Stomach smooth muscle (tissue), 2 donors: ENCODE measurements around the gene TINCR.

Source experiments
- H3K27ac ChIP-seq: one replicate; pipeline ENCODE4 v1.7.0; 2013; ENCODE audit warnings: mild to moderate bottlenecking, low read length, inconsistent platforms
- H3K27me3 ChIP-seq, 2 donors: one replicate each; pipeline ENCODE4 v1.7.0; 2013; ENCODE audit warnings: low read length in 2 of 2; ENCODE audit not compliant: insufficient read depth in 2 of 2, control insufficient read depth in 1 of 2
- H3K36me3 ChIP-seq, 2 donors: one replicate each; pipeline ENCODE4 v1.7.0; 2013; ENCODE audit warnings: low read length in 2 of 2; ENCODE audit not compliant: control insufficient read depth in 2 of 2, insufficient read depth in 2 of 2
- H3K4me1 ChIP-seq: one replicate; pipeline ENCODE4 v1.7.0; 2013; ENCODE audit warnings: low read length; ENCODE audit not compliant: control insufficient read depth, insufficient read depth
- H3K4me3 ChIP-seq, 2 donors: one replicate each; pipeline ENCODE4 v1.7.0; 2013; ENCODE audit warnings: low read length in 2 of 2
- H3K9ac ChIP-seq, 2 donors: one replicate each; pipeline ENCODE4 v1.7.0; 2013; ENCODE audit warnings: low read length in 2 of 2, mild to moderate bottlenecking in 1 of 2
- H3K9me3 ChIP-seq, 2 donors: one replicate each; pipeline ENCODE4 v1.7.0; 2013; ENCODE audit warnings: low read length in 2 of 2; ENCODE audit not compliant: control insufficient read depth in 2 of 2
- donor health status: healthy.
- donor health status: Pancreatic carcinoma.

The TINCR gene

GRCh38 chr19:5588441-5588840 is 20.7 kb upstream of the TINCR start:
- Histone ChIP-seq H3K4me1 (peaks cover 17% of the 10 kb centered on the region), H3K9ac (no peak overlapping the region), H3K27ac (no peak overlapping the region), H3K9me3 (no peaks in the 10 kb centered on the region), H3K36me3 (peaks cover 50 to 51% of the 10 kb centered on the region in 2 donors), H3K4me3 (no peak overlapping the region), H3K27me3 (no peaks in the 10 kb centered on the region)

GRCh38 chr19:5587661-5588060 is 19.9 kb upstream of the TINCR start:
- peaks cover 42 to 44% of the 10 kb centered on the region in 2 donors for H3K36me3 ChIP-seq
- no peak overlapping the region for H3K9ac ChIP-seq
- peaks cover 17% of the 10 kb centered on the region for H3K4me1 ChIP-seq
- no peaks in the 10 kb centered on the region for H3K9me3 ChIP-seq
- no peaks in the 10 kb centered on the region for H3K27me3 ChIP-seq
- no peak overlapping the region for H3K27ac ChIP-seq
- no peak overlapping the region for H3K4me3 ChIP-seq

GRCh38 chr19:5587071-5587455 is 19.3 kb upstream of the TINCR start:
- H3K9me3 ChIP-seq, result no peaks in the 10 kb centered on the region
- no peaks in the 10 kb centered on the region for H3K27me3 ChIP-seq
- no peak overlapping the region for H3K27ac ChIP-seq
- H3K4me3 ChIP-seq, result no peak overlapping the region
- no peak overlapping the region for H3K9ac ChIP-seq
- peaks cover 17% of the 10 kb centered on the region for H3K4me1 ChIP-seq
- H3K36me3 ChIP-seq, result peaks cover 40 to 42% of the 10 kb centered on the region in 2 donors

- peaks cover 17% of the 10 kb centered on the region for H3K4me1 ChIP-seq
- H3K9ac ChIP-seq, result no peak overlapping the region
- peak overlapping the region; percentile 75 for H3K27ac ChIP-seq
- no peaks in the 10 kb centered on the region for H3K27me3 ChIP-seq
- H3K4me3 ChIP-seq, result peak overlapping the region in 1 of 2 donors; percentile 47
- no peaks in the 10 kb centered on the region for H3K9me3 ChIP-seq
- H3K36me3 ChIP-seq, result peaks cover 36 to 37% of the 10 kb centered on the region in 2 donors
Observed at GRCh38 chr19:5586300-5587070, 18.7 kb upstream of the TINCR start.

- Histone ChIP-seq H3K4me1 (peaks cover 17% of the 10 kb centered on the region), H3K27ac (peak overlapping the region; percentile 75)
Observed at GRCh38 chr19:5585461-5586299, 17.9 kb upstream of the TINCR start.

GRCh38 chr19:5580161-5580571 is 12.4 kb upstream of the TINCR start:
- Histone ChIP-seq H3K36me3 (peaks cover 3 to 8% of the 10 kb centered on the region in 2 donors), H3K27me3 (no peaks in the 10 kb centered on the region), H3K4me3 (no peak overlapping the region), H3K27ac (no peak overlapping the region), H3K4me1 (peaks cover 9% of the 10 kb centered on the region), H3K9ac (no peak overlapping the region), H3K9me3 (no peaks in the 10 kb centered on the region)

More at GRCh38 chr19:5585461-5586299, 17.9 kb upstream of the TINCR start:
- Histone ChIP-seq H3K27me3 (no peaks in the 10 kb centered on the region), H3K9ac (peak overlapping the region; percentile 42 to 51), H3K9me3 (no peaks in the 10 kb centered on the region), H3K4me3 (peak overlapping the region in 1 of 2 donors; percentile 47), H3K36me3 (peaks cover 31 to 36% of the 10 kb centered on the region in 2 donors)

GRCh38 chr19:5579697-5580096 is 11.9 kb upstream of the TINCR start:
- Histone ChIP-seq H3K27ac (no peak overlapping the region), H3K9ac (no peak overlapping the region), H3K4me1 (peaks cover 7% of the 10 kb centered on the region), H3K4me3 (no peak overlapping the region), H3K36me3 (peaks cover 3 to 8% of the 10 kb centered on the region in 2 donors), H3K27me3 (no peaks in the 10 kb centered on the region), H3K9me3 (no peaks in the 10 kb centered on the region)

- no peak overlapping the region for H3K4me3 ChIP-seq
- no peak overlapping the region for H3K9ac ChIP-seq
- H3K4me1 ChIP-seq, result peaks cover 7% of the 10 kb centered on the region
- no peaks in the 10 kb centered on the region for H3K27me3 ChIP-seq
- no peaks in the 10 kb centered on the region for H3K9me3 ChIP-seq
- no peak overlapping the region for H3K27ac ChIP-seq
- H3K36me3 ChIP-seq, result peaks cover 3 to 8% of the 10 kb centered on the region in 2 donors
Observed at GRCh38 chr19:5579286-5579685, 11.5 kb upstream of the TINCR start.

- no peak overlapping the region for H3K27ac ChIP-seq
- no peaks in the 10 kb centered on the region for H3K27me3 ChIP-seq
- H3K9ac ChIP-seq, result no peak overlapping the region
- H3K36me3 ChIP-seq, result peaks cover 3 to 8% of the 10 kb centered on the region in 2 donors
- H3K9me3 ChIP-seq, result no peaks in the 10 kb centered on the region
- peak overlapping the region in 1 of 2 donors; percentile 52 for H3K4me3 ChIP-seq
- peaks cover 7% of the 10 kb centered on the region for H3K4me1 ChIP-seq
Observed at GRCh38 chr19:5578097-5578846, 10.5 kb upstream of the TINCR start.

GRCh38 chr19:5575590-5575989 is 7.8 kb upstream of the TINCR start:
- no peak overlapping the region for H3K4me3 ChIP-seq
- H3K27me3 ChIP-seq, result no peaks in the 10 kb centered on the region
- H3K36me3 ChIP-seq, result peaks cover 0 to 3% of the 10 kb centered on the region in 2 donors
- H3K4me1 ChIP-seq, result peaks cover 7% of the 10 kb centered on the region
- no peak overlapping the region for H3K9ac ChIP-seq
- H3K9me3 ChIP-seq, result no peaks in the 10 kb centered on the region
- H3K27ac ChIP-seq, result no peak overlapping the region
